ENCODE measurements around the gene GPR84. TPM values are rescaled to one million over a fixed set of nuclear protein-coding genes. Genes with fewer than 3 reads are reported as not detected.

Gene GPR84
- total and polyA plus RNA-seq, 2 of the 13 experiments (the other 11 are each of a cell fraction or from before 2014, with no cell fraction given) = not detected

DNA sequence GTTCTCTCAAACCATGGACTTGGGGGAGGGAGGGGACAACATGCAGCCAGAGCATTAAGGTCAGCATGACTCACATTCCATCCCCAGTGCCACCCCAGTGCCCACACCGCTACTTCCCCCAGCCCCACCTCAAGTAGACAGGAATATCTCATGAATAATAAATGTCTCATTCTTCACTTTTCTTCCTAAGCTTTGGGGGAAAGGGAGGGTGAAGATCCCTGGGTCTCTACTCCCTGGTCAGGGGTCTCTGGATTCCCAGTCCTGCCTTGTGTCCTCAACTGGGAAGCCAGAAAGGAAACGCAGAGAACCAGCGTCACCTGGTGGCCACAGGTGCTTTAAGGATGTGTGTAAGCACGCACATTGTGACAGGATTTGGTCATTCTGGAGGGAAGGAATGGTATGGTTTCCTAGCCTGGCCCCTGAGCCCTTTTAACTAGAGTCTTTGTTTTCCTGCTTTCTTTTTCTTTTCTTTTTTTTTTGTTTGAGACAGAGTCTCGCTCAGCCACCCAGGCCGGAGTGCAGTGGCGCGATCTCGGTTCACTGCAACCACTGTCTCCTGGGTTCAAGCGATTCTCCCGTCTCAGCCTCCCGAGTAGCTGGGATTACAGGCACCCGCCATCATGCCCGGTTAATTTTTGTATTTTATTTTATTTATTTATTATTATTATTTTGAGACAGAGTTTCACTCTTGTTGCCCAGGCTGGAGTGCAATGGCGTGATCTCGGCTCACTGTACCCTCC, 3.4 kb downstream of the GPR84 start (continued):
- TF ChIP-seq PHF20 (CRISPR knock-in tag; IDR thresholded peaks at IDR 0.05) (no peak), DNMT3B (CRISPR knock-in tag; conservative IDR thresholded peaks at IDR 0.05) (no peak), NFE2L2 (IDR thresholded peaks at IDR 0.05; ENCODE audit: low read length) (no peak), ASH2L (IDR thresholded peaks at IDR 0.05; ENCODE audit: insufficient read length, low read depth, low read length) (no peak), ARHGAP35 (CRISPR knock-in tag; IDR thresholded peaks at IDR 0.05; ENCODE audit: borderline replicate concordance) (no peak), ZC3H13 (CRISPR knock-in tag; IDR thresholded peaks at IDR 0.05) (no peak), ZNF10 (CRISPR knock-in tag; IDR thresholded peaks at IDR 0.05; ENCODE audit: borderline replicate concordance, low read depth) (no peak), ISX (CRISPR knock-in tag; conservative IDR thresholded peaks at IDR 0.05) (no peak), TBP (CRISPR knock-in tag; IDR thresholded peaks at IDR 0.05) (no peak), TBL1XR1 (IDR thresholded peaks at IDR 0.05; ENCODE audit: borderline replicate concordance, low read length, partially characterized antibody) (no peak), GFI1 (CRISPR knock-in tag; IDR thresholded peaks at IDR 0.05; ENCODE audit: borderline replicate concordance) (peak; percentile 51; the same call in 1 of the 2 replicates), SNAI1 (CRISPR knock-in tag; IDR thresholded peaks at IDR 0.05; ENCODE audit: borderline replicate concordance) (no peak), POLR2AphosphoS5 (IDR thresholded peaks at IDR 0.05; ENCODE audit: low read depth, low read length) (no peak)
- TF ChIP-seq, protein P1, sequence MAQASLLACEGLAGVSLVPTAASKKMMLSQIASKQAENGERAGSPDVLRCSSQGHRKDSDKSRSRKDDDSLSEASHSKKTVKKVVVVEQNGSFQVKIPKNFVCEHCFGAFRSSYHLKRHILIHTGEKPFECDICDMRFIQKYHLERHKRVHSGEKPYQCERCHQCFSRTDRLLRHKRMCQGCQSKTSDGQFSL (CRISPR knock-in tag; IDR thresholded peaks at IDR 0.05) = no peak
- TF ChIP-seq, protein P2, sequence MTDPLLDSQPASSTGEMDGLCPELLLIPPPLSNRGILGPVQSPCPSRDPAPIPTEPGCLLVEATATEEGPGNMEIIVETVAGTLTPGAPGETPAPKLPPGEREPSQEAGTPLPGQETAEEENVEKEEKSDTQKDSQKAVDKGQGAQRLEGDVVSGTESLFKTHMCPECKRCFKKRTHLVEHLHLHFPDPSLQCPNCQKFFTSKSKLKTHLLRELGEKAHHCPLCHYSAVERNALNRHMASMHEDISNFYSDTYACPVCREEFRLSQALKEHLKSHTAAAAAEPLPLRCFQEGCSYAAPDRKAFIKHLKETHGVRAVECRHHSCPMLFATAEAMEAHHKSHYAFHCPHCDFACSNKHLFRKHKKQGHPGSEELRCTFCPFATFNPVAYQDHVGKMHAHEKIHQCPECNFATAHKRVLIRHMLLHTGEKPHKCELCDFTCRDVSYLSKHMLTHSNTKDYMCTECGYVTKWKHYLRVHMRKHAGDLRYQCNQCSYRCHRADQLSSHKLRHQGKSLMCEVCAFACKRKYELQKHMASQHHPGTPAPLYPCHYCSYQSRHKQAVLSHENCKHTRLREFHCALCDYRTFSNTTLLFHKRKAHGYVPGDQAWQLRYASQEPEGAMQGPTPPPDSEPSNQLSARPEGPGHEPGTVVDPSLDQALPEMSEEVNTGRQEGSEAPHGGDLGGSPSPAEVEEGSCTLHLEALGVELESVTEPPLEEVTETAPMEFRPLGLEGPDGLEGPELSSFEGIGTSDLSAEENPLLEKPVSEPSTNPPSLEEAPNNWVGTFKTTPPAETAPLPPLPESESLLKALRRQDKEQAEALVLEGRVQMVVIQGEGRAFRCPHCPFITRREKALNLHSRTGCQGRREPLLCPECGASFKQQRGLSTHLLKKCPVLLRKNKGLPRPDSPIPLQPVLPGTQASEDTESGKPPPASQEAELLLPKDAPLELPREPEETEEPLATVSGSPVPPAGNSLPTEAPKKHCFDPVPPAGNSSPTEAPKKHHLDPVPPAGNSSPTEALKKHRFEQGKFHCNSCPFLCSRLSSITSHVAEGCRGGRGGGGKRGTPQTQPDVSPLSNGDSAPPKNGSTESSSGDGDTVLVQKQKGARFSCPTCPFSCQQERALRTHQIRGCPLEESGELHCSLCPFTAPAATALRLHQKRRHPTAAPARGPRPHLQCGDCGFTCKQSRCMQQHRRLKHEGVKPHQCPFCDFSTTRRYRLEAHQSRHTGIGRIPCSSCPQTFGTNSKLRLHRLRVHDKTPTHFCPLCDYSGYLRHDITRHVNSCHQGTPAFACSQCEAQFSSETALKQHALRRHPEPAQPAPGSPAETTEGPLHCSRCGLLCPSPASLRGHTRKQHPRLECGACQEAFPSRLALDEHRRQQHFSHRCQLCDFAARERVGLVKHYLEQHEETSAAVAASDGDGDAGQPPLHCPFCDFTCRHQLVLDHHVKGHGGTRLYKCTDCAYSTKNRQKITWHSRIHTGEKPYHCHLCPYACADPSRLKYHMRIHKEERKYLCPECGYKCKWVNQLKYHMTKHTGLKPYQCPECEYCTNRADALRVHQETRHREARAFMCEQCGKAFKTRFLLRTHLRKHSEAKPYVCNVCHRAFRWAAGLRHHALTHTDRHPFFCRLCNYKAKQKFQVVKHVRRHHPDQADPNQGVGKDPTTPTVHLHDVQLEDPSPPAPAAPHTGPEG (CRISPR knock-in tag; IDR thresholded peaks at IDR 0.05) = 0 out of 2 replicates have a peak, but pooled peaks have one; percentile 28
- TF ChIP-seq, protein P3, sequence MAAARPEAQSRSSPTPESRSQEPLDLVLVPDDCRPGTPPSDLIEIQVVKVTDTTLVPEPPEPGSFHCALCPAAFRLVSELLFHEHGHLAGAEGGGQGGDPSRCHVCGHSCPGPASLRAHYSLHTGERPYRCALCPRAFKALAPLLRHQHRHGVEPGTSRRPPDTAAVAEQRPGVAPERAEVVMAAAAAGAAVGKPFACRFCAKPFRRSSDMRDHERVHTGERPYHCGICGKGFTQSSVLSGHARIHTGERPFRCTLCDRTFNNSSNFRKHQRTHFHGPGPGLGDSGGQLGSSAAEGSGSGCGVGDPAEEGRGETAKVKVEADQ (CRISPR knock-in tag; IDR thresholded peaks at IDR 0.05; ENCODE audit: borderline replicate concordance) = 0 out of 2 replicates have a peak, but pooled peaks have one; percentile 68
- TF ChIP-seq, protein P4, sequence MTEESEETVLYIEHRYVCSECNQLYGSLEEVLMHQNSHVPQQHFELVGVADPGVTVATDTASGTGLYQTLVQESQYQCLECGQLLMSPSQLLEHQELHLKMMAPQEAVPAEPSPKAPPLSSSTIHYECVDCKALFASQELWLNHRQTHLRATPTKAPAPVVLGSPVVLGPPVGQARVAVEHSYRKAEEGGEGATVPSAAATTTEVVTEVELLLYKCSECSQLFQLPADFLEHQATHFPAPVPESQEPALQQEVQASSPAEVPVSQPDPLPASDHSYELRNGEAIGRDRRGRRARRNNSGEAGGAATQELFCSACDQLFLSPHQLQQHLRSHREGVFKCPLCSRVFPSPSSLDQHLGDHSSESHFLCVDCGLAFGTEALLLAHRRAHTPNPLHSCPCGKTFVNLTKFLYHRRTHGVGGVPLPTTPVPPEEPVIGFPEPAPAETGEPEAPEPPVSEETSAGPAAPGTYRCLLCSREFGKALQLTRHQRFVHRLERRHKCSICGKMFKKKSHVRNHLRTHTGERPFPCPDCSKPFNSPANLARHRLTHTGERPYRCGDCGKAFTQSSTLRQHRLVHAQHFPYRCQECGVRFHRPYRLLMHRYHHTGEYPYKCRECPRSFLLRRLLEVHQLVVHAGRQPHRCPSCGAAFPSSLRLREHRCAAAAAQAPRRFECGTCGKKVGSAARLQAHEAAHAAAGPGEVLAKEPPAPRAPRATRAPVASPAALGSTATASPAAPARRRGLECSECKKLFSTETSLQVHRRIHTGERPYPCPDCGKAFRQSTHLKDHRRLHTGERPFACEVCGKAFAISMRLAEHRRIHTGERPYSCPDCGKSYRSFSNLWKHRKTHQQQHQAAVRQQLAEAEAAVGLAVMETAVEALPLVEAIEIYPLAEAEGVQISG (CRISPR knock-in tag; IDR thresholded peaks at IDR 0.05) = peak; percentile 32; the same call in 1 of the 2 replicates
- TF ChIP-seq, protein P5, sequence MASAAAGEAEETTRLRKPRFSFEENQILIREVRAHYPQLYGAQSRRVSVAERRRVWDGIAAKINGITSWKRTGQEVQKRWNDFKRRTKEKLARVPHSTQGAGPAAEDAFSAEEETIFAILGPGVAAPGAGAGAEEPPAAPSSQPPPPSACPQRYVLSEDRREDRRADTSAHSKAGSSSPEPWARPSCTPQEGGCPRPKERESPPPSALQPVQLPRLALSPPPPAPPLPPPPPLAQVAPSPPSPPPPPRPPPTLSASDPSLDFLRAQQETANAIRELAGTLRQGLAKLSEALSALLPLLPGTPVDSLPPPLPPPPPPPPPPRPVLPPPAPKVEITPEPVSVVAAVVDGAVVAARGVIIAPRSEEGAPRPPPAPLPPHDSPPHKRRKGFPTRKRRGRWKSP (CRISPR knock-in tag; IDR thresholded peaks at IDR 0.05) = no peak
